Measurements from ENCODE around the gene RABGEF1.

DNA sequence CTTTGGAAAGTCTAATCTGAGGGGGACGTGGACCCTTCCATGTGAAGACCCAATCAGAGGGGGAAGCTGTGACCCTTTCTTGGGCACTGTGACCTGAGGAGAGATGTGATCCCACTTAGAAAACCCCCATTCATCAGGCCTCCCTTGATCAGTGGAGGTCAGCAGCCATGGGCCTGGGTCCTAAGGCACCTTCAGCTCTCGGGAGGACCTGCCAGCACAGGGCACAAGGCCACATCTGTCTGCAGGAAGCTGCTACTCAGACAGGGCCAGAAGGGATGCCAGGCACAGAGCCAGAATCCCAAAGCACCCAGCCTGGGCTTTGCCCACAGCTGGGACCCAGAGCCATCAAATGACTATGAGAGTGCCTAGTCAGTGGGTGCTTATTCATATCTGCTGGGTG, 14.7 kb upstream of the RABGEF1 start:
- TF ChIP-seq, protein P1, sequence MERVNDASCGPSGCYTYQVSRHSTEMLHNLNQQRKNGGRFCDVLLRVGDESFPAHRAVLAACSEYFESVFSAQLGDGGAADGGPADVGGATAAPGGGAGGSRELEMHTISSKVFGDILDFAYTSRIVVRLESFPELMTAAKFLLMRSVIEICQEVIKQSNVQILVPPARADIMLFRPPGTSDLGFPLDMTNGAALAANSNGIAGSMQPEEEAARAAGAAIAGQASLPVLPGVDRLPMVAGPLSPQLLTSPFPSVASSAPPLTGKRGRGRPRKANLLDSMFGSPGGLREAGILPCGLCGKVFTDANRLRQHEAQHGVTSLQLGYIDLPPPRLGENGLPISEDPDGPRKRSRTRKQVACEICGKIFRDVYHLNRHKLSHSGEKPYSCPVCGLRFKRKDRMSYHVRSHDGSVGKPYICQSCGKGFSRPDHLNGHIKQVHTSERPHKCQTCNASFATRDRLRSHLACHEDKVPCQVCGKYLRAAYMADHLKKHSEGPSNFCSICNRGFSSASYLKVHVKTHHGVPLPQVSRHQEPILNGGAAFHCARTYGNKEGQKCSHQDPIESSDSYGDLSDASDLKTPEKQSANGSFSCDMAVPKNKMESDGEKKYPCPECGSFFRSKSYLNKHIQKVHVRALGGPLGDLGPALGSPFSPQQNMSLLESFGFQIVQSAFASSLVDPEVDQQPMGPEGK (CRISPR knock-in tag; IDR thresholded peaks at IDR 0.05; ENCODE audit: borderline replicate concordance): no peak
- TF ChIP-seq ZFP30 (CRISPR knock-in tag; IDR thresholded peaks at IDR 0.05): no peak
- TF ChIP-seq TOX (CRISPR knock-in tag; IDR thresholded peaks at IDR 0.05; ENCODE audit: borderline replicate concordance): no peak
- TF ChIP-seq, protein P2, sequence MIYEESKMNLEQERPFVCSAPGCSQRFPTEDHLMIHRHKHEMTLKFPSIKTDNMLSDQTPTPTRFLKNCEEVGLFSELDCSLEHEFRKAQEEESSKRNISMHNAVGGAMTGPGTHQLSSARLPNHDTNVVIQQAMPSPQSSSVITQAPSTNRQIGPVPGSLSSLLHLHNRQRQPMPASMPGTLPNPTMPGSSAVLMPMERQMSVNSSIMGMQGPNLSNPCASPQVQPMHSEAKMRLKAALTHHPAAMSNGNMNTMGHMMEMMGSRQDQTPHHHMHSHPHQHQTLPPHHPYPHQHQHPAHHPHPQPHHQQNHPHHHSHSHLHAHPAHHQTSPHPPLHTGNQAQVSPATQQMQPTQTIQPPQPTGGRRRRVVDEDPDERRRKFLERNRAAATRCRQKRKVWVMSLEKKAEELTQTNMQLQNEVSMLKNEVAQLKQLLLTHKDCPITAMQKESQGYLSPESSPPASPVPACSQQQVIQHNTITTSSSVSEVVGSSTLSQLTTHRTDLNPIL (CRISPR knock-in tag; IDR thresholded peaks at IDR 0.05; ENCODE audit: low read depth): no peak
- TF ChIP-seq, protein P3, sequence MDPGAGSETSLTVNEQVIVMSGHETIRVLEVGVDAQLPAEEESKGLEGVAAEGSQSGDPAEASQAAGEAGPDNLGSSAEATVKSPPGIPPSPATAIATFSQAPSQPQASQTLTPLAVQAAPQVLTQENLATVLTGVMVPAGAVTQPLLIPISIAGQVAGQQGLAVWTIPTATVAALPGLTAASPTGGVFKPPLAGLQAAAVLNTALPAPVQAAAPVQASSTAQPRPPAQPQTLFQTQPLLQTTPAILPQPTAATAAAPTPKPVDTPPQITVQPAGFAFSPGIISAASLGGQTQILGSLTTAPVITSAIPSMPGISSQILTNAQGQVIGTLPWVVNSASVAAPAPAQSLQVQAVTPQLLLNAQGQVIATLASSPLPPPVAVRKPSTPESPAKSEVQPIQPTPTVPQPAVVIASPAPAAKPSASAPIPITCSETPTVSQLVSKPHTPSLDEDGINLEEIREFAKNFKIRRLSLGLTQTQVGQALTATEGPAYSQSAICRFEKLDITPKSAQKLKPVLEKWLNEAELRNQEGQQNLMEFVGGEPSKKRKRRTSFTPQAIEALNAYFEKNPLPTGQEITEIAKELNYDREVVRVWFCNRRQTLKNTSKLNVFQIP (CRISPR knock-in tag; IDR thresholded peaks at IDR 0.05; ENCODE audit: borderline replicate concordance, low read depth): no peak
- no peak for TF ChIP-seq OSR1 (CRISPR knock-in tag; IDR thresholded peaks at IDR 0.05)
- no peak for TF ChIP-seq SNAI2 (CRISPR knock-in tag; IDR thresholded peaks at IDR 0.05)
- no peak for TF ChIP-seq PPARA (CRISPR knock-in tag; IDR thresholded peaks at IDR 0.05; ENCODE audit: borderline replicate concordance)
- TF ChIP-seq ZFP3 (CRISPR knock-in tag; IDR thresholded peaks at IDR 0.05): no peak
- no peak for TF ChIP-seq TCF4 (CRISPR knock-in tag; IDR thresholded peaks at IDR 0.05; ENCODE audit: borderline replicate concordance)
- no peak for TF ChIP-seq GLIS3 (CRISPR knock-in tag; IDR thresholded peaks at IDR 0.05)
